Putamen (tissue), 1 donor: ENCODE results near the gene KRT83.

Experiments used
- DNase-seq: peaks from one replicate; pipeline ENCODE4 v3.0.0-alpha.2; 2016; ENCODE audit warnings: low spot score

The KRT83 gene

GRCh38 chr12:52320784-52321400 is at the start of gene KRT83:
TSS of gene KRT83 (minus strand) at chr12:52321398. CDS start at chr12:52321335, 63 bp downstream.
- no peak for DNase-seq

GRCh38 chr12:52369809-52370208 is 48.6 kb upstream of the KRT83 start:
- no peak for DNase-seq

GRCh38 chr12:52369211-52369610 is 48.0 kb upstream of the KRT83 start:
- no peak for DNase-seq

GRCh38 chr12:52368508-52368907 is 47.3 kb upstream of the KRT83 start:
- DNase-seq = no peak

GRCh38 chr12:52367876-52368275 is 46.7 kb upstream of the KRT83 start:
- DNase-seq = no peak

- no peak for DNase-seq
Measured at GRCh38 chr12:52366738-52367485, 45.7 kb upstream of the KRT83 start, which contains the start of gene KRT85. TSS of gene KRT85 (minus strand) at chr12:52367481. CDS start at chr12:52367405, 76 bp downstream.

GRCh38 chr12:52364901-52365489 is 43.8 kb upstream of the KRT83 start:
- no peak for DNase-seq

GRCh38 chr12:52364061-52364460 is 42.9 kb upstream of the KRT83 start:
- no peak for DNase-seq

GRCh38 chr12:52363111-52363679 is 42.0 kb upstream of the KRT83 start:
- DNase-seq = no peak

GRCh38 chr12:52362118-52362726 is 41.0 kb upstream of the KRT83 start:
- no peak for DNase-seq

- no peak for DNase-seq
Measured at GRCh38 chr12:52361553-52361952, 40.4 kb upstream of the KRT83 start.

GRCh38 chr12:52360663-52361271 is 39.6 kb upstream of the KRT83 start:
- no peak for DNase-seq

GRCh38 chr12:52360106-52360662 is 39.0 kb upstream of the KRT83 start:
- no peak for DNase-seq

GRCh38 chr12:52359621-52360061 is 38.4 kb upstream of the KRT83 start:
- no peak for DNase-seq

GRCh38 chr12:52358575-52359350 is 37.6 kb upstream of the KRT83 start:
- DNase-seq = no peak

GRCh38 chr12:52356762-52357580 is 35.8 kb upstream of the KRT83 start:
- no peak for DNase-seq

GRCh38 chr12:52356031-52356761 is 35.0 kb upstream of the KRT83 start:
- DNase-seq = no peak

GRCh38 chr12:52355176-52355575 is 34.0 kb upstream of the KRT83 start:
- DNase-seq = no peak

- DNase-seq = no peak
Measured at GRCh38 chr12:52354200-52354599, 33.0 kb upstream of the KRT83 start.
